Dedifferentiated amniotic fluid mesenchymal stem cell (primary cell): ENCODE results near the gene AKAP5.
A peak's percentile ranks its signal among the peaks of the same experiment; 100 is the strongest.

Experiments
- DNase-seq: peaks from one replicate; pipeline ENCODE4 v3.0.0-alpha.2; 2016; ENCODE audit errors: extremely low spot score

Gene AKAP5

GRCh38 chr14:64465191-64465822, at the start of gene AKAP5:
Gene AKAP5, plus strand, starts transcription at chr14:64465499. Its CDS starts 2,896 bp downstream, at chr14:64468395.
- no peak for DNase-seq

- no peak for DNase-seq
Observed at GRCh38 chr14:64416348-64416932, 48.9 kb upstream of the AKAP5 start.

DNA sequence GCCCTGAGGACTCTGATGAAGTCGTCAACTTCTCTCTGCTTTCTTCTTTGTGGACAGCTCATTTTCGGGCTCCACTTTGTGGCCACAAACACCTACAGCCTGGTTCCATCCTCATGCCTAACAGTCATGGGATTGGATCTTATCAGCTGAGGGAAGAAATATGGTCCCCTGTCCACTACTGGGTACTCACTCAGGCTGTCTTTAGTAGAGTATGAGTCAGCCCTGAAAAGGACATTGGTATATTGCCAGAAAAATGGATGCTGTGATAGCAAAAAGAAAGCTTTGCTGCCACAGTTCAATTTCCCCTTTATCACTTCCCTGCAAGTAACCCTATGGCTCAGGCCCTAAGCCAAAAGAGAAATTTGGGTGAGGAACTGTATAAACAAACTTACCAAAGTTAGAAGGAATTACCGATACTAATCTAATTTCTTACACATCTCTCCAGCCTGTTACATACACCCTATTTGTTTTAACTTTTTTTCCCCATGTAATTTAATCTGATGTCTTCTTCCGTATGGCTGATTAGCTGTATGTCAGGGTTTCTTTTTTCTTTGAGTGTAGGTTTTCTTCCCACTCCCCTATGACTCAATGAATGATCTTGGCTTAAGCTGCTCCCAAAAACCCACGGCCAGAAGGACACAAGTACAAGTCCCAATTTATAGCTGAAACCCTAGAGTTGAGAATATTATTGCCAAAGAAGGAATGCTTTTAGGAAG, 48.1 kb upstream of the AKAP5 start:
- DNase-seq, result no peak

DNA sequence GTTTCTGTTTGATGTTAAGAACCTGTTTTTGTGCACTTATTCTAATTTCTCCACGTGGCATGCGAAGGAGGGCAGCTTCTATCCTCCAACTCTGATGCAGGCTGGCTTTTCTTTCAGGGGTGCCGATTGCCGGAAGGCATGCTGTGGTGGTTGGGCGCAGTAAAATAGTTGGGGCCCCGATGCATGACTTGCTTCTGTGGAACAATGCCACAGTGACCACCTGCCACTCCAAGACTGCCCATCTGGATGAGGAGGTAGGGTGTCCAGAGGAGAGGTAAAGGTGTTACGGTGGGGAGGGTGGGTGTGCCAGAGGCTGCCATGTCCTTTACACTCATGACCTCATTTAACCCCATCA, 47.6 kb upstream of the AKAP5 start:
- DNase-seq, result no peak

DNA sequence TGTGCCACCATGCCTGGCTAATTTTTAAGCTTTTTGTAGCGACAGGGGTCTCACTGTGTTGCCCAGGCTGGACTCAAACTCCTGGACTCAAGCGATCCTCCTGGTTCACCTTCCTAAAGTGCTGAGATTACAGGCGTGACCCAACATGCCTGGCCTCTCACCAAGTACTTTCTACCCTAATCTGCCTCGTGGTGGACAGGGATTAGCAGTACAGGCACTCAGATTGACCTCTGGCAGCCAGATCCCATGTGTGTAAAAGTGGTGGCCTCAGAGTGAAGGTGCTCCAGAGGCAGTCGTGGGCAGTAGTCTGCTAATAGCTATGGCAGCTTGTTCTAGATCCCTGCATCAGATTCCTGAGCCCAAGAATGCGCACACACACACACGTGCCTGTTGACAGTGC, 46.3 kb upstream of the AKAP5 start:
- no peak for DNase-seq

GRCh38 chr14:64421166-64421565, 44.1 kb upstream of the AKAP5 start:
- peak; percentile 83 for DNase-seq

- DNase-seq, result no peak
Observed at GRCh38 chr14:64422005-64422404, 43.3 kb upstream of the AKAP5 start.

GRCh38 chr14:64422756-64423155, 42.5 kb upstream of the AKAP5 start:
- no peak for DNase-seq

- no peak for DNase-seq
Observed at GRCh38 chr14:64423987-64424386, 41.3 kb upstream of the AKAP5 start.

DNA sequence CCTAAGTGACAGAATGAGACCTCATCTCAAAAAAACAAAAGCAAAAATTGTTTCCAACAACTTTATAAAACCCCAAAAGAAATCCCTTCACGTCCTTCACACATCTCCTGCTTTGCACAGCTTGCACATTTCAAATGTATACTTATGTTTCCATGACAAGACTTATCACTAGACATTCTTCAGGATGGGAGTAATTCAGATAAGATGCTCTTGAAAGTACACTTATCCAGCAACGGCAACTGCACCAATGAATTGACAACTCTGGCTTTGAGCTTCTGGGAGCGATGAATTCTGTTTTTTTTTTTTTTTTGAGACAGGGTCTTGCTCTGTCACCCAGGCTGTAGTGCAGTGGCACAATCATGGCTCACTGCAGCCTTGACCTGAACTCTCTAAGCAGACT, 30.8 kb upstream of the AKAP5 start:
- no peak for DNase-seq

GRCh38 chr14:64438181-64438841, 27.0 kb upstream of the AKAP5 start:
- peak; percentile 80 for DNase-seq

GRCh38 chr14:64439141-64439540, 26.2 kb upstream of the AKAP5 start:
- DNase-seq, result no peak

DNA sequence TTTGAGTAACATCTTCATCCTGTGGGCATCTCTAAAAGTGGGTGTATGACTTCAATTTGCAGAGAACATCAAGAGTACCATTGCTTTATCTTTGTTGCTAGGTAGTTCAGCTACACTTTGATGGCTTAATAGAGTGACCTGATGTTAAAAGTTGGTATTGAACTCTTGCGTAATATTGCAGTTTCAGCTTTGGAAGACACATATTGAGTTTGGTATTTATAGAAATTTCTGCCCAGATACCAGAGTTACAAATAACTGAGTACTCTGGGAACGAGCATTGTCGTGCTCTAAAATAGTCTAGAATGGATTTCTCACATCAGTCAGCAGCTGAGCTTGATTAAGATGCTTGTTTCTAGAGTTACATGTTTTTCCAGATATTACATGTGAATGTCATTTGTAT, 24.8 kb upstream of the AKAP5 start:
- no peak for DNase-seq

DNA sequence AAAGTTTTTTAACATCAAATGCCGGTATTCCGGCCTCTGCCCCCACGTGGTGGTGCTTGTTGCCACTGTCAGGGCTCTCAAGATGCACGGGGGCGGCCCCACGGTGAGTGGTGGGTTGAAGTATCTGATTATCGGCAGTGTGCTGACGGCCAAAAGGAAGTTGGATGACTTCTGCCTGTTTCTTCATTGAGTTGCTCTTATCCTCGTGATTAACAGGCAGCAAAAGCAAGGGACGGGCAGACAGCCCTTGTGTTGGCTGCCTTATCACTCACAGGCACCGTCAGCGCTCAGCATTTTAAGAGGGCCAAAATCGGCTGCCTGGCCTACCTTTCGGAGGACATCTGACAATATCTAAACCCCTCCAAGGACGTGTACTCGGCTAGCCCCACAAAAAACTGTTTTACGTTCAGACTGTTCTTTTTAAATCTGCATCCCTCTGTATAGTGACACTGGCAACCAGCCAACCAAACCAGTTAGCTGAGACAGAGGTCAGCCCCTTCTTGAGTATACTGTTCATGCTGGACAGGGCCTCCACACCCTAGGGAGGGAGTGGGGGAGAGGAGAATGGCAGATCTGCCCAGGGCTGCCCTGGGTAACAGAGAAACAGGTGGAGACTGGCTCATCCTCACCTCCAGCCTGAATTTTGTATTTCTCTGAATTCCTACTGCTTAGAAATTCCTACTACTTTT, 22.9 kb upstream of the AKAP5 start:
- no peak for DNase-seq

DNA sequence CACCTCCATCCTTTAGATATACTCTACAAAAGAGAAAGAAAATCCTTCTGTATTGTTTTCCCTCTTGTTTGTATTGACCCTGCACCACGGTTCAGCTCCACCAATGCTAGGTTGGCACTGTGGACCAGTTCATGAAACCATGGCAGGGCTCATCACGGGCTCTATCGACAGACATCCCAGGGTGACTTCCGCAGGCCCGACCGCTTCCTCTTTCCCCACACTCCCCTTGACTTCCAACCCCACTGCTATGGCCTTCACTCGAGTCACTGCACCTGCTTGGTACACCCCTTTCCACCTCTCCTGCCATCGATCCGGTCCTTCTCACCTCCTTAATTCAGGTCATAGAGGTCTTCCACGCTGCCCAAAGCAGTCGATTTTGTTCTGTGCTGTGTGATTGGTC, 21.2 kb upstream of the AKAP5 start:
- DNase-seq, result no peak

- DNase-seq, result peak; percentile 56
Observed at GRCh38 chr14:64444984-64445845, 20.1 kb upstream of the AKAP5 start.

DNA sequence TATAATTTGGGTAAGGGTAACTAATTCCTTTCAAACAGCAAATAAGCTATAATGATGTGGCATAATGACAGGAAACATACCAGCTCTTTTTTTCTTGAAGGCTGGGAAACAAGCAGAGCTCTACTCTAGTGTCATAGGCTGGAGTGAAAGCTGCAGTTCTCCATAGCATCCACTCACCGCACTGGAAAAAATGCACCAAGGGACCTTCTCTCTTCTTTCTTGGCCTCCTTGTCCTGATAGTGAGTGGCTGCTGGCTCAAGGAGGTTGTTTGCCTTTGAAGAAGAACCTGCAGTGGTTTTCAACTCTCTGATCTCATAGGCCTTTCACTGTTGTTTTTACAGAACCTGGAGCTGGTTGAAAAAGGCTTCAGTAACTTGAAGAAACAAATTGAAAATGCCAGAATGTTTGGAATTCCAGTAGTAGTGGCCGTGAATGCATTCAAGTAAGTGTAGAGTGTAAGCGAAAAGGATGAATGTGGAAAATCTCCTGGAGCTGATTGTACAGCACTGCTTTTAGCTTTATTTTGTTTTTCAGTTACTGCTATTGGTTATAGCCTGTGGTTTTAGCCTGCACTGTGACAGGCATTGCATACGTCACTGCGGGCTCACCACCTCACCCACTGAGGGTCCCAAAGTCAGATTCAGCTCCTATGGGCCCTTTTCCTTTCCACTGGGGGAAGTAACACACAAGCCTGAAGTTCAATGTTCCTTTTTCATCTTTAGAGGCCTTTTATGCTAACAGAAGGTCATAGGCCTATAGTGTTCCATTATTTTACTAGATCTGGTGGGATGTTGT, 17.2 kb upstream of the AKAP5 start:
- no peak for DNase-seq

DNA sequence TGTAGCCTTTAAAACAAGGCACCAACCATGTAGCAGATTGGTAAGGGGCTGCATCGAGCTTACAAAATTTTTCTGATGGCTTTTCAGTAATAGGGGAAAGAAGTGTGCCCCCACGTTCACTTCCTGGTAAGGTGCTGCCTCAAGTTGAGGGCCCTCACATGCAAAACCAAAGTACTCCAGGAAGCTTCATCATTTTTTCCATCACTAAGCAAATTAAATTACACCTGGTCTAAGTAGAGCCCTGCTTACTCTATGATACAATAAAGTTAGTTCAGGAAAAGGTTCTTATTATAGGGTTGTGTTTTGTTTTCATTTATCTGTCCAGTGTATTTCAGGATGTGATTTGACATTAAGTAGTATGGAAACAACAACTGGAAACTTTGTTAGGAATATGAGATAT, 15.0 kb upstream of the AKAP5 start:
- no peak for DNase-seq

GRCh38 chr14:64454671-64455070, 10.6 kb upstream of the AKAP5 start:
- DNase-seq, result no peak

DNA sequence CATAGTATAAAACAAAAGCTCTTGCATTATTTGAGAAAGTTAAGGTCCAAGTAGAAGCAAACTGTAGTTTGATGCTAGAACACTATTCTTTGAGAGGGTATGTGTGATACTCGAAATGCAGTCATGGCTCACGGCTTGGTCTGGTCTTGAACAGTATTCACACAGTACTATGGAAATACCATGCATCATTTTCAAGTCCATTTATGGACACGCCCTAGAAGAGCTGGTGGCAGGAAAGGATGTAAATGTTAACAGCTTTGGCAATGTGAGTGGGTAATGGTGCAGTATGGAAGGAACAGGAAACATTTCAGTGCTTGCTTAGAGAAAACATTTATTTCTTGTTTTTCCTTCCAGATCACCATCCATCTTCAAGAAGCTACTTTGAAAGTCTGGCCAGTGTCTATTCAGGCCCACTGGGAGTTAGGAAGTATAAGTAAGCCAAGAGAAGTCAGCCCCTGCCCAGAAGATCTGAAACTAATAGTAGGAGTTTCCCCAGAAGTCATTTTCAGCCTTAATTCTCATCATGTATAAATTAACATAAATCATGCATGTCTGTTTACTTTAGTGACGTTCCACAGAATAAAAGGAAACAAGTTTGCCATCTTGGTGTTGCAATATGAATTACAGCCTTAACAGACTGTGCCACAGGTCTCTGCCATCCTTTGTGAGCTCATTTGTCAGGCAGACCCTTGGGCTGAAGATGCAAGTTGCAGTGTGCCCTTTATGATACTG, 5.7 kb upstream of the AKAP5 start:
- no peak for DNase-seq
